Measurements from ENCODE around the gene SRSF8.
"Not testable (repeated sequence)": the region's sequence is repeated elsewhere in the genome, so short reads cannot be mapped to it uniquely, and the experiment has no call there.

Gene SRSF8

DNA sequence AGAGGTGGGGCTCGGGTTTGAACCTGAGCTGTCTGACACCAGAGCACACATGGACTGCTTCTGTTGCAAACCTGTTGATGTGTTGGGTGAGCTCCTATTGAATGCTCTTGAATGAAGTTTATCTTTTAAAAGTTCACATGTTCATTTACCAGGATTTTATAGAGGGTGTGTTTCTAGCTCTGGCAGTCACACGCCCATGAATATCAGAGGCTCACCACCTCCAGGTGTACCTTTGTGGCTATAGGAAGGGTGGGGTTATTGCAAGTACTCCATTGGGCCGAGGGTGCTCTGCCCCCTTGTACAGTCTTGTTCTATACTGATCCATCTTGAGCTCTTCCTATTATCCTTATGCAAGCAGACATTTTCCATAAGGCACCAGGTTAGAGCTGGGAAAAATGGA is 32.1 kb downstream of the SRSF8 start:
- DNase-seq = no peak

DNA sequence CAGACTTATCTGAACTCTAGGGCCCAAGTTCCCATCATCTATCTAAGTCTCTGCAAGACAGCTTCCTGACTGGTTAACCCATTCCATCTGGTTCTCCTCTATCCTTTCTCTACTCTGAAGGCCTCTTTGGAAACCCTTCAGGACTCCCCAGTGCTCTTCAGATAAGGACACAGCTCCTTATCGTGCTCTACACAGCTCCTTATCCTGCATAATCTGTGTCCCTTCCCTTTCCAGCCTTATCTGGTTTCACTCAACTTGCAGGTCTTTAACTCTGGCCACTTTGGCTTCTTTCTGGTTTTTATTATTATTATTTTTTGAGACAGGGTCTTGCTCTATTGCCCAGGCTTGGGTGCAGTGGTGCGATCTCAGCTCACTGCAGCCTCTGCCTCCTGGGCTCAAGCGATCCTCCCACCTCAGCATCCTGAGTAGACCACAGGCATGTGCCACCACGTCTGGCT is 33.5 kb downstream of the SRSF8 start:
- no peak for DNase-seq

- DNase-seq = no peak
Measured at GRCh38 chr11:95100856-95101507, 34.3 kb downstream of the SRSF8 start.

DNA sequence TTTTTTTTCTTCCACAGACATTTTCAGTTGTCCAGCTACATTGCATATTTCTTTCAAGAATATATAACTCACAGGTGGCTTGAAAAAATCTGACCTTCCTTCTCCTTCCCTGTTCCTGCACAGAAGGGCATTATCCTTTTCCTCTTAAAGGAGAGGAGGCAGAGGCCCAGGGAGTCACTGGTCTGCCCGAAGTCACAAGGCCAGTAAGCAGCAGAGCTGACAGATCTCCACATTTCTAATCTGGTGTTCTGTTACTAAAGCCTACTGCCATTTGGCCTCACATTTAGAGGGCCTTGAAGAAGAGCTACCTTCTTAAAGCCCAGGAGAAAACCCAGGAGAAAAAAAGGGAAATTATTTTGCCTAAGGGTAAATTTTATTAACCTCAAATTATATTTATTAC is 35.2 kb downstream of the SRSF8 start:
- no peak for DNase-seq

DNA sequence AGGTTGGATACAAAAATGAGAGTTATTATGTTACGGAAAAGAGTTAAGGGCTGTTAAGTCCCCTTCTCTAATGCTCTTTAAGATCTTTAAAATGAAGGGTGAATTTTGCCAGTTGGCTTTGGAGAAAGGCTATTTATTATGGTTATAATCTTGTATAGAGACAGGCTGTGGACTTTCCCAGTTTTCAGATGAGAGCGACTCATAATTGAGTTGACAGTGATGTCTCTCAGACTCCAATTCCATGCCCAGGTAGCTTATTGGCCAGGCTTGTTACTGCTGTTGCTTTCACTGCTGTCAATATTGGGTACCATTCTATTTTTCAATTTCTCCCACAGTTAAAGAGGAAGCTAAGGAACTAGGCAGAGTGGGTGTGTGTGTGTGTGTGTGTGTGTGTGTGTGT is 36.0 kb downstream of the SRSF8 start:
- DNase-seq = no peak

- no peak for DNase-seq
Measured at GRCh38 chr11:95103701-95104100, 37.0 kb downstream of the SRSF8 start.

GRCh38 chr11:95104121-95104830 is 37.6 kb downstream of the SRSF8 start:
- no peak for DNase-seq

DNA sequence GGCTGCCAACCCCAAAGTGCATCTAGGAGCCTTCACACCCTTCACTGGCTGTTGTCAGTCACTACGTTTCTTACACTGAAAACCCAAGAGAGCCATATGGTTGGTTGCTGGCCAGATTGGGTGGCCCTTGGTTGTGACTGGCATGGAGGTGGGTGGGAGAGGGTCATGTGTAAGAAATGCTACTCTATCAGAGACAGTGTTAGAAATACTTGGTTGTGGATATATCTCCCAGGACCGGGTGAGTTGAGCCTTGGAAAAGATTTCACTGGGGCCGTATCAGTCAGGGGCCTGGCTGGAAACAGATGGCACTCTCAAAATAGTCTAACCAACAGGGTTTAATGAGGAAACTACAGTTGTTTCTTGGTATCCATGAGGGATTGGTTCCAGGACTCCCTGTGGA is 38.1 kb downstream of the SRSF8 start:
- DNase-seq = no peak

DNA sequence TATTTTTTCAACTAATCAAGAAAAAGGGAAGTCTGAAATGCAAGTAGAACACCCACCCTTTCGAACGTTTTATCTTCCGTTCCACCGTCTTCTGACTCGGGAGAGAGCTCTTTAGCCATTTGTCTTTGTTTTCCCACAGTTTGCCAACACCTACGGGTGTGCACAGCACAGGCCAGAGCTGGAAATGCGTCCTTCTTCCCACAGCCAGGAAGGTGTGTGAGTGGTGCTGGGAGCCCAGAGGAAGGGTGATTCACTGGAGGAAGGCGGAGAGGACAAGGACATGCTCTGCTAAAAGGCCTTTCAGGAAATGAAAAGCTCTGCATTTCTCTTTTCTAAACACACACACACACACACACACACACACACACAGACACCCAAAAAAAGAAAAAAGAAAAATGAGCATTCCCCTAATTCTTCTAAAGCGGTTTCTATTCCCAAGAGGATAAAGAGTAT is 41.5 kb downstream of the SRSF8 start:
- DNase-seq = no peak

- no peak for DNase-seq
Measured at GRCh38 chr11:95108671-95109551, 42.2 kb downstream of the SRSF8 start.

GRCh38 chr11:95111471-95111870 is 44.8 kb downstream of the SRSF8 start:
- not testable (repeated sequence) for DNase-seq

- no peak for DNase-seq
Measured at GRCh38 chr11:95111923-95112540, 45.3 kb downstream of the SRSF8 start.

DNA sequence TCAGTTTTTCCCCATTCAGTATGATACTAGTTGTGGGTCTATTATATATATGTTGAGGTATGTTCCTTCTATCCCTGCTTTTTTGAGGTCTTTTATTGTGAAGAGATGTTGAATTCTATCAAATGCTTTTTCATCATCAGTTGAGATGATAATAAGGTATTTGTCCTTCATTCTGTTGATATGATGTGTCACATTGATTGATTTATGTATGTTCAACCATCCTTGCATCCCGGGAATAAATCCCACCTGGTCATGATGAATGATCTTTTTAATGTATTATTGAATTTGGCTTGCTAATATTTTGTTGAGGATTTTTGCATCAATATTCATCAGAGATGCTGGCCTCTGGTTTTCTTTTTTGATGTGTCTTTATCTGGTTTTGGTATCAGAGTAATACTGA is 48.9 kb downstream of the SRSF8 start:
- DNase-seq = no peak

- DNase-seq = no peak
Measured at GRCh38 chr11:95119361-95120060, 52.8 kb downstream of the SRSF8 start.
